Activated gamma-delta T cell treated with anti-CD3 and anti-CD28 coated beads, Interleukin-2, amount 50 U/mL, for 16 hours (primary cell): ENCODE results near the gene FAM234B.
"Not testable (repeated sequence)": the region's sequence is repeated elsewhere in the genome, so short reads cannot be mapped to it uniquely, and the experiment has no call there.

ENCODE experiments used
- DNase-seq: peaks from one replicate; pipeline ENCODE4 v3.0.0-alpha.2; 2020; ENCODE audit warnings: low read depth

FAM234B gene

DNA sequence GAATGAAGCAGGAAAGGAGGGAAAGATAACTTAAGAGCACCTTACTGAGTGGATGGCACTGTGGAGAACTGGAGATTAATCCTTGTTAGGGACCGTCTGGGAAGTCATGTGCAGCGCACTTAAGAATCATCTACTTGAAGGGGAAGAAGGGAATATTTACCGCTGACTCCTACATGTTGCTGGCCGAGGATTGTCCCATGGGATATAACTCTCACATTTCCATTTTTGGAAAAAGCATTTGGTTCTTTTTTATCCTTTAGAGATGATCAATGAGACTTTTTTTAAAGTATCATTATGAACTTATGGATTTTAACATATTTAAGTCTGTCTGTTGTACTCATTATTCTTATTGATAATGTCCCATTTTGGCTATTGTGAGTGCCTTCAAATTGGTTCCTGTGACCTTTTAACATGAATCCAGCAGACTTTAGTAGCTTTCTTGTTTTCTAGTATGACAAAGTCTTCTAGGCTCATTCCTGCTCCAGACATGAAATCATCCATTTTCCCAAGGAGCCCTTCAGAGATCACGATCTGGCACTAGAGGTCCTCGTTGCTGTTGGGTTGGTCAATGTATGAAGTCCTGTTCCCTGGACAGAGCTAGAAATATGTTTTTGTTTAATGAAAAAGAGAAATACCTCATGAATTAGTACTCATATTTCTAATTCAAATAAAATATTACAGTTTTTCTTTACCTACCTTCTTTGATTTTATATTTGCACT, 20.2 kb upstream of the FAM234B start:
- no peak for DNase-seq

GRCh38 chr12:13024531-13024916, 19.7 kb upstream of the FAM234B start:
- no peak for DNase-seq

- no peak for DNase-seq
These were observed 17.9 kb upstream of the FAM234B start for GRCh38 chr12:13026286-13026685.

DNA sequence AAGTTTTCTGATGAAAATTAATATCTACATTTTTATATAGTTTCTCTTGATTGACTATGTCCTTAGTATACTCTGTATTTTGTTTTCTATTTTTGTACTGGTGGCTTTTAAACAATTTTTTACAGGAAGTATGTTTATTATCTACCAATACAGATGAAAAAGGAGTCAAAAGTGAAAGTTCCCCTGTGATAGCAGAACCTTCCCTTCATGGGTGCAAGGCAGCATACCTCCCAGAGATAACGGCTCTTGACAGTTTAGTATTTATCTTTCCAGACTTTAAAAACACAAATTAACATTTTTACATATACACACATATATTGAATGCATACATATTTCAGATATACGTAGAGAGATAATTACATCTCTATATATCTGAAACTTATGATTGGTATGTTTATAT, 17.1 kb upstream of the FAM234B start:
- DNase-seq, result no peak

DNA sequence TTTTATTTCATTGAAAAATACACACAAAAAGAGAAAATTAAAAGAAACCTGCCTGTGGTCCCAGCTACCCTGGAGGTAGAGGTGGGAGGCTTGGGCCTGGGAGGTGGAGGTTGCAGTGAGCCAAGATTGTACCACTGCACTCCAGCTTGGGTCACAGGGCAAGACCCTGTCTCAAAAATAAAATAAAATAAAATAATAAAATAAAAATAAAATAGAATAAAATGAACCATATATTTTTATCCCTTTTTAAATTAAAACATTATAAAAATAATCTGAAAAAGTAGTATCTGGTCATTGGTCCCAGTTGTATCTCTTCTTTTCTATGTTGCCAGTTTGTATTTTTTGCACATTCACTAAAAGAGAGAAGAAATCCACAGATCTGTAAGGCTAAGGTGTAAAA, 16.7 kb upstream of the FAM234B start:
- DNase-seq, result no peak

GRCh38 chr12:13028825-13029570, 15.2 kb upstream of the FAM234B start:
- DNase-seq, result no peak

- DNase-seq, result no peak
These were observed 13.5 kb upstream of the FAM234B start for GRCh38 chr12:13030541-13031291.

DNA sequence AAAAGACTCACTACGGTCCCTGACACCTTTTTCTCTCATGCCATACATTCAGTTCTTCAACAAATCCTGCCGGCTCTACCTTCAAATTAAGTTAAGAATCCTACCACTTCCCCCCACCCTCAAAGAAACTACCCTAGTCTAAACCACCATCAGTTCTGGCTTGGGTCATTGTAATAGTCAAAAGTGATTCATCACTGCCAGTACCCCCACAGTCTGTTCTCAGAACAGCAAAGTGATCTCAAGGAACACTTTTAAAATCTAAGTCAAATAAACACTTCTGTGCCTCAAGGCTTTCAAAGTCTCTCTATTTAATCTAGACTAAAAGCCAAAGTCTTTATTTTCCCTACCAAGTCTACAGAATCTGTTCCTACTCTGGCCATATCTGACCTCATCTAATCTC, 12.0 kb upstream of the FAM234B start:
- DNase-seq, result no peak

GRCh38 chr12:13033476-13033875, 10.7 kb upstream of the FAM234B start:
- no peak for DNase-seq

DNA sequence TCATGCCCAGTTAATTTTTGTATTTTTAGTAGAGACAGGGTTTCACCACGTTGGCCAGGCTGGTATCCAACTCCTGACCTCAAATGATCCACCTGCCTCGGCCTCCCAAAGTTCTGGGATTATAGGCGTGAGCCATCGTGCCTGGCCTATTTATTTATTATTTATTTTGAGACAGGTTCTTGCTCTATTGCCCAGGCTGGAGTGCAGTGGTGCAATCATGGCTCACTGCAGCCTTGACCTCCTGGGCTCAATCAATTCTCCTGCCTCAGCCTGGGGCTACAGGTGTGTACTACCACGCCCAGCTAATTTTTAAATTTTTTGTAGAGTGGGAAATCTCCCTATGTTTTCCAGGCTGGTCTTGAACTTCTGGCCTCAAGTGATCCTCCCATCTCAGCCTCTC, 8.8 kb upstream of the FAM234B start:
- DNase-seq, result not testable (repeated sequence)

DNA sequence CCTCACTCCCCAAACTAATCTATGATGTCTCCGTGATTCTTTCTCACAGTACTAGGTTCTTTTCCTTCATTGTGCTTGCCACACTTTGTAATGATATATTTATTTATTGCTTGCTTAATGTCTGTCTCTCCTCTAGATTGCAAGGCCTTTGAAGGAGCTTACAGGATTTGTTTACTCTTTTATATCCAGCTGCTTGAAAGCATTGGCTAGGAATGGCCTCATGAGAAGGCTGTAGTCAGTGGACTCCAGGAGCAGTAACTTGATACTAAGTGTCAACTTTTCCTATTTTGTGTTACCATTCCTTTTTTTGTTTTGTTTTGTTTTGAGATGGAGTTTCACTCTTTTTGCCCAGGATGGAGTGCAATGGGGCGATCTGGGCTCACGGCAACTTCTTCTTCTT, 7.3 kb upstream of the FAM234B start:
- DNase-seq, result no peak

DNA sequence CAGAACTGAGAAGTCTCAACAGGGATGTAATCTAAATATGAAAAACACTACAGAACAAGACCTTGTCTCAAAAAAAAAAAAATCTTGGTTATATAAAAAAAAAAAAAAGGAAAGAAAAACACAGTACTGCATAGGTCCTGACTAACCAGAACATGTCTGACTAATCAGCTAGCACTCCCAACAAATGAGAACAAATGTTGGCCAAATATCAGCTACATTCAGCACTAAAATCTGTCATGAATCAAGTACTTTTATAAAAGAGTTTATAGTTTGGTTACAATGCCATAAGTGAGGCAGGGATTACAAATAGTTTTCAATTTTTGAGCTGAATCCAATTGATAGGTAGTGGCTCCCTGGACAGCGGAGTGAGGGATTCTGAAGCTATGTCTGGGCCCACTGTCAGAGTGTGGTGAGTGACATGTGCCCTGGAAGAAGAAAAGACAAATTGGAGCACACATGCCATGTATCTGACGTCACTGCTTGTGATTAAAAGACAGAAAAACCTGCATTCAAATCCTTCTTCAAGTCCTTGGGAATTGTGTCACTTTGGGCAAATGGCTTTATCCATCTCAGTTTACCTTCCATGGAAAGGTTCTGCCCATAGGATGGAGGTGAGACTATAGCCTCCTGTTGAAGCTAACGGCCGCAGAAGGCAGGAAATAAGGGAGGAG, 5.6 kb upstream of the FAM234B start:
- DNase-seq, result no peak

- DNase-seq, result no peak
These were observed 4.7 kb upstream of the FAM234B start for GRCh38 chr12:13039328-13039956.

DNA sequence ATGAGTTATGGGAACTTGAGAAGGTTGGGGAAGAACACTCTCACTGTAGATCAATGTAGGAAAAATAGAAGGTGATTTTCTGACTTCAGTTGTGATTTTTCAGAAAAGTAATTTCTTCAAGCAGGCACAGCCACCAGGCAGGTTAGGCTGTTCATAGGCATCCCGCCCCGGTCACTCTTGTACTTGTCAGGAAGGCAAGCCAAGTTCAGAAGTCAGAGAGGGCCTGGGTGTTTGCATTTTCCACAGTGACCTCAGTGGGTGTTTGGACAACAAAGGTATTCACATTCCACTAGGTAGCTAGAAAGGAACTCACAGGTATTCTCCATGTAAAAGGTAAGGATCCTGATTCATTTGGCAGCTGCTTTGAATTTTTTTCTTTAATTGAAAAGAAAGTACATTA, 3.0 kb upstream of the FAM234B start:
- DNase-seq, result no peak

DNA sequence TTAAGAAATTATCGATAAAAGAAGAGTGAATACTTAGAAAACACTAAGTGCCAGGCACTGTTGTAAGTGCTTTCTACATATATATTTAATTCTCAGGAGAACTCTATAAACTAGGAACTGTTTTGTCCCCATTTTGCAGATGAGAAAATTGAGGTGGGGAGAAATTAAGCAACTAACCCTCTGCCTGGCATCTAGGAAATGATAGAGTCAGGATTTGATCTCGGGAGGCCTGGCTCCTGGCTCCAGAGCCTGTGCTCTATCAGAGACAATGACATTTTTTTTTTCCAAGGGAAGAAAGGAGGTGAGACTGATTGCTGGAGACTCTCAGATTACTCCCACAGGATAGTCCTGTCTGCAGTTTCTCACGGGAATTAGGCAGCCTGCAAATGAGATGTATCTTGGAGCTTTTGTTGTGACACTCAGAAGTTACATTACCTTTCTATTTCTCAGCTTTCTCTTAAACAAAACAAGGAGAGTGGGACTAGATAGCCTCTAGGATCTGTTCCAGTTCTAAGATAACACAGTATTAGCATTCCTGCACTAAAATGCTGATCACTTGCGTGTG, 1.4 kb upstream of the FAM234B start:
- DNase-seq, result no peak

DNA sequence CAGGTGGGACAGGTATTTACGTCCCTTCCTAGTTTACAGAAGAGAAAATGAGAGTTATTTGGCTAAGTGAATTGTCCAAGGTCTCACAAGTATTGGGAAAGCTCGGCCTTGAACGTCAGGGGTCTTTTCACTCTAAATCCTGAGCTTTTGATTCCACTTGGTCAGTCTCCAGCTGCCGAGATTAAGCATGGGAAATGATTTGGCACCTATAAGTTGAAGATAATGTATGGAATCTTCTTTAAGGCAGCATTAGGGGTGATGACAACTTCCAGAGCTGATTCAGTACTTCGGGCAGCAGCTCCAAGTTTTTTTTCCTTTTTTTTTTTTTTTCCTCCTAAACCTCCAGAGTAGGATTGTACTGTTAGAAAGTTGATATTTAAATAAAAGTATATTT, 722 bp downstream of the FAM234B start:
- no peak for DNase-seq

DNA sequence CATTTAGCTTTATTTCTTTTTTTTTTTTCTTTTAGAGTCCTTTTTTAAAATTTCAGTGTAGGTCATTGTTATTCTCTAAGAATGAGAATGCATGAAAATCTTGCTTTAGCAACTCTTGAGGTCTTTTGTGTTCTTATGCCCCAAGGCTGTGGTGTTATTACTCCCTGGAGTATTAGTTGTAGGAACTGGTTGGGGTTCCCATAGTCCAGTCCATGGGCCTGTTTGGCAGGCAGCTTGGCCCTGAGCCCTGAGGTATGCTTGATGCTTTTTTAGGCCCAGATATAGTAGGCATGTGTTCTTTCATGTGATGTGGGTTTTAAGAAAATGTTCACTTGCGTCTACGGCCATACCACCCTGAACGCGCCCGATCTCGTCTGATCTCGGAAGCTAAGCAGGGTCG, 1.6 kb downstream of the FAM234B start:
- no peak for DNase-seq

- no peak for DNase-seq
These were observed 2.8 kb downstream of the FAM234B start for GRCh38 chr12:13046964-13047363.

DNA sequence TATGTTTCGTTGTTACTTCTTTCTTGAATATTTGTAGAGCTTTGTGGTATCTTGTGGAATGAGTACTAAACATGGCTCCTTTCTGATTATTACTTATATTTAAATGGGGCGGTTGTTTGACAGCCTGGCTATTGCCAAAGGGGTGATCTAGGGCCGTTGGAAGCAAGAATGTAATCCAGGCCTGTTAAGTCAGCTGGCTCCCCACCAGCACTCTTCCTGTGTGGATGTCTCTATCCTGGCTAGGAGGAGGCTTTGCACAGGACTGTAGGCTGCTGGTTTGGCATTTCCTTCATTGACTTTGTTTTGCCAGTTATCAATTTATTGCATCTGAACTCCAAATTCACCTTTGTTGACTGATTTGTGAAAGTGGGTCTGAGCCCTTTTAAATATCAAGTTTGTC, 5.6 kb downstream of the FAM234B start:
- DNase-seq, result no peak

DNA sequence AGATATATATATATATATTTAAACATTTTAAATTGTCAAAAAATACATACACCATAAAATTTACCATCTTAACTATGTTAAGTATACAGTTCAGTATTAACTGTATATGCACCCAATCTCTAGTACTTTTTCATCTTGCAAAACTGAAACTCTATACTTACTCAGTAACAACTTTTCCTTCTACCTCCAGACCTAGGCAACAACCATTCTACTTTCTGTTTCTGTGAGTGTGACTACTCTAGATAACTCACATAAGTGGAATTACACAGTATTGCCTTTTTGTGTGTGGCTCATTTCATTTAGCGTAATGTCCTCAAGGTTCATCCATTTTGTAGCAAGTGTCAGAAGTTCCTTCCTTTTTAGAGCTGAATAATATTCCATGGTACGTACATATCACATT, 8.2 kb downstream of the FAM234B start:
- no peak for DNase-seq

DNA sequence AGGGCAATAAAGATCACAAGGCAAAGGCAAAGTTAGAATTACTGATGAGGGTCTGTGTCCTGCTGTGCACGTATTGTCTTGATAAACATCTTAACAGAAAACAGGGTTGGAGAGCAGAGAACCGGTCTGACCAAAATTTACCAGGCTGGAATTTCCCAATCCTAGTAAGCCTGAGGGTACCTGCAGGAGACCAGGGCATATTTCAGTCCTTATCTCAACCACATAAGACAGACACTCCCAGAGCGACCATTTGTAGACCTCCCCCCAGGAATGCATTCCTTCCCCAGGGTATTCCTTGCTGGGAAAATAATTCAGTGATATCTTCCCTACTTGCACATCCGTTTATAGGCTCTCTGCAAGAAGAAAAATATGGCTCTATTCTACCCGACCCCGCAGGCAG, 9.4 kb downstream of the FAM234B start:
- DNase-seq, result not testable (repeated sequence)

DNA sequence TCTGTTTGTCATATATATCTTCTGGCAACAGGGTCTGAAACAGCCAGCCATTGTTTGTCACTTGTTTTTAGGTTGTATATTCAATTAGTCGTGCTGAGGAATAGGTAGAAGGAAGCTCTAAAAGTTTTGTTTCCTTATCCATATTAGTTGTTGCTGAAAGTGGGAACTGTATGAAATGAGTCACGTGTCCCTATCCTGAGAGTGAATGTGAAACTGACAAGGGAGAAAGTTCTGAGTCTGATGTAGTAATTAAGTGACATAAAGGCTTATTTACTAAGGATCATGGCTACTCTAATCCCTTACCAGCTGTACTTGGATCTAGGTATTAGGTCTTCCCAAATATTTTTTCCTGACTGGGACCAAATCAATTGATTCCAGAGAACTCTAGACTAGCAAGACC, 16.4 kb downstream of the FAM234B start:
- no peak for DNase-seq
